NCI-H2029 treated with DMSO at 0.1 percent for 48 hours (cell line): ENCODE data around the gene MMEL1.
"Not testable (repeated sequence)": the region's sequence is repeated elsewhere in the genome, so short reads cannot be mapped to it uniquely, and the experiment has no call there.

Experiments used
- DNase-seq: peaks from one replicate; lab custom pipeline; 2025; lab: John Stamatoyannopoulos, UW

The MMEL1 gene

GRCh38 chr1:2628191-2628932, 4.5 kb downstream of the MMEL1 start:
- DNase-seq = no peak

GRCh38 chr1:2627746-2628145, 5.1 kb downstream of the MMEL1 start:
- no peak for DNase-seq

GRCh38 chr1:2625748-2626147, 7.1 kb downstream of the MMEL1 start:
- not testable (repeated sequence) for DNase-seq

GRCh38 chr1:2625311-2625710, 7.5 kb downstream of the MMEL1 start:
- DNase-seq = no peak

- DNase-seq = no peak
Observed at GRCh38 chr1:2624735-2625300, 8.0 kb downstream of the MMEL1 start.

- no peak for DNase-seq
Observed at GRCh38 chr1:2623571-2624337, 9.1 kb downstream of the MMEL1 start.

- no peak for DNase-seq
Observed at GRCh38 chr1:2617971-2618470, 14.8 kb downstream of the MMEL1 start.

- no peak for DNase-seq
Observed at GRCh38 chr1:2614145-2614544, 18.7 kb downstream of the MMEL1 start.

- no peak for DNase-seq
Observed at GRCh38 chr1:2612591-2613365, 20.0 kb downstream of the MMEL1 start.

GRCh38 chr1:2611621-2612437, 21.0 kb downstream of the MMEL1 start:
- no peak for DNase-seq

GRCh38 chr1:2611031-2611501, 21.8 kb downstream of the MMEL1 start:
- DNase-seq = no peak

- no peak for DNase-seq
Observed at GRCh38 chr1:2610036-2610959, 22.5 kb downstream of the MMEL1 start.

GRCh38 chr1:2609319-2610035, 23.3 kb downstream of the MMEL1 start:
- DNase-seq = no peak

GRCh38 chr1:2607641-2608091, 25.1 kb downstream of the MMEL1 start:
- no peak for DNase-seq

- DNase-seq = no peak
Observed at GRCh38 chr1:2606881-2607621, 25.8 kb downstream of the MMEL1 start.

- DNase-seq = no peak
Observed at GRCh38 chr1:2606396-2606880, 26.4 kb downstream of the MMEL1 start.

- no peak for DNase-seq
Observed at GRCh38 chr1:2605509-2606395, 27.1 kb downstream of the MMEL1 start.
